Panc1 (cell line): ENCODE results near the gene ZBTB7C.

Source experiments
- POLR2AphosphoS5 ChIP-seq: IDR thresholded peaks from 2 replicates; pipeline ENCODE4 v1.6.1; 2012; ENCODE audit warnings: mild to moderate bottlenecking, low read depth, low read length, moderate library complexity
- SIN3A ChIP-seq: IDR thresholded peaks from 2 replicates; pipeline ENCODE4 v1.6.1; 2012; ENCODE audit warnings: low read depth, mild to moderate bottlenecking, low read length, moderate library complexity, borderline replicate concordance; ENCODE audit not compliant: insufficient read depth
- TCF7L2 ChIP-seq: IDR thresholded peaks from 2 replicates; pipeline ENCODE4 v1.6.1; 2011; ENCODE audit warnings: mild to moderate bottlenecking, low read depth, low read length, inconsistent platforms
- TF ChIP-seq, protein P1 (sequence below): fragments of 450-650 bp; IDR thresholded peaks from 2 replicates; pipeline ENCODE4 v1.5.1; 2017; ENCODE audit warnings: mild to moderate bottlenecking
- TF ChIP-seq, protein P2 (sequence below), 2 experiments: IDR thresholded peaks; 2 replicates each; pipeline ENCODE4 v1.6.1; 2011 to 2012; ENCODE audit warnings: low read depth in 2 of 2, control low read depth in 1 of 2, low read length in 1 of 2, mild to moderate bottlenecking in 1 of 2, moderate library complexity in 1 of 2; ENCODE audit not compliant: insufficient read depth in 1 of 2

DNA sequence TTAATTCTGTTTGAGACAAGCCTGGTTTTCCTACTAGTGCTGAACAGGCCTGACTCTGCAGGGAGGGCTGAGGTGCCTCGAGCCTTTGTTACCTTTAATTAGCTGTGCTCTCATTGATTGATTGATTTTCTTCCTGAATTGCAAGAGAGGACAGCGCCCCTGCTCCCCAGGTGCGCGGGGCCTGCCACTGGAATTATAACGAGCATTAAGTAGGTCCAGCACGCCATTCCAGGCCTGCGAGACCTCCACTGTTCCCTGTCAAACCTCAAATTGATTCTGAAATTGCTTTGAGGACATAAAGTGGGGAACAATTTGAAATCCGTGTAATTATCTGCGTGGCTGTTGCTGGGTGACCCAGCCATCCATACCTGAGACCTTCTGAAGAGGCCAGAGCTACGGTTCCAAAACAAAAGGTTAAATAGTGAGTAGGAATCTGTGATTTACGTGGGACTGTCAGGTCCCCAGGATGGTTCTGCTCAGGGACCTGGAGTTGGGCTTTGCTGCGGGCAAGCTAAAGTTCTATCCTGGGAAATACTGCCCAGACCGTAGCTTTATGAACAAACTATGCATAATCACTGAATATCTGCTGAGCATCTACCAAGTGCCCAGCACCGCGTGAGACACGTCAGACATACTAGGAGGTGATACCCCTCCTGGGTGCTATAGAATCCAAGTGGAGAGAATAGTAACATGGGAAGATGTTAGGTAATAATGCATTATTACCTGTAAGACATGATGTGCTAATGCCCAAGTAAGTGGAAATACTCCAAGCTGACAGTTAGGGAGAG, 104.1 kb downstream of the ZBTB7C start:
- TF ChIP-seq, protein P1, sequence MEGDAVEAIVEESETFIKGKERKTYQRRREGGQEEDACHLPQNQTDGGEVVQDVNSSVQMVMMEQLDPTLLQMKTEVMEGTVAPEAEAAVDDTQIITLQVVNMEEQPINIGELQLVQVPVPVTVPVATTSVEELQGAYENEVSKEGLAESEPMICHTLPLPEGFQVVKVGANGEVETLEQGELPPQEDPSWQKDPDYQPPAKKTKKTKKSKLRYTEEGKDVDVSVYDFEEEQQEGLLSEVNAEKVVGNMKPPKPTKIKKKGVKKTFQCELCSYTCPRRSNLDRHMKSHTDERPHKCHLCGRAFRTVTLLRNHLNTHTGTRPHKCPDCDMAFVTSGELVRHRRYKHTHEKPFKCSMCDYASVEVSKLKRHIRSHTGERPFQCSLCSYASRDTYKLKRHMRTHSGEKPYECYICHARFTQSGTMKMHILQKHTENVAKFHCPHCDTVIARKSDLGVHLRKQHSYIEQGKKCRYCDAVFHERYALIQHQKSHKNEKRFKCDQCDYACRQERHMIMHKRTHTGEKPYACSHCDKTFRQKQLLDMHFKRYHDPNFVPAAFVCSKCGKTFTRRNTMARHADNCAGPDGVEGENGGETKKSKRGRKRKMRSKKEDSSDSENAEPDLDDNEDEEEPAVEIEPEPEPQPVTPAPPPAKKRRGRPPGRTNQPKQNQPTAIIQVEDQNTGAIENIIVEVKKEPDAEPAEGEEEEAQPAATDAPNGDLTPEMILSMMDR: no peak
- TF ChIP-seq POLR2AphosphoS5: no peak
- TF ChIP-seq, protein P2, sequence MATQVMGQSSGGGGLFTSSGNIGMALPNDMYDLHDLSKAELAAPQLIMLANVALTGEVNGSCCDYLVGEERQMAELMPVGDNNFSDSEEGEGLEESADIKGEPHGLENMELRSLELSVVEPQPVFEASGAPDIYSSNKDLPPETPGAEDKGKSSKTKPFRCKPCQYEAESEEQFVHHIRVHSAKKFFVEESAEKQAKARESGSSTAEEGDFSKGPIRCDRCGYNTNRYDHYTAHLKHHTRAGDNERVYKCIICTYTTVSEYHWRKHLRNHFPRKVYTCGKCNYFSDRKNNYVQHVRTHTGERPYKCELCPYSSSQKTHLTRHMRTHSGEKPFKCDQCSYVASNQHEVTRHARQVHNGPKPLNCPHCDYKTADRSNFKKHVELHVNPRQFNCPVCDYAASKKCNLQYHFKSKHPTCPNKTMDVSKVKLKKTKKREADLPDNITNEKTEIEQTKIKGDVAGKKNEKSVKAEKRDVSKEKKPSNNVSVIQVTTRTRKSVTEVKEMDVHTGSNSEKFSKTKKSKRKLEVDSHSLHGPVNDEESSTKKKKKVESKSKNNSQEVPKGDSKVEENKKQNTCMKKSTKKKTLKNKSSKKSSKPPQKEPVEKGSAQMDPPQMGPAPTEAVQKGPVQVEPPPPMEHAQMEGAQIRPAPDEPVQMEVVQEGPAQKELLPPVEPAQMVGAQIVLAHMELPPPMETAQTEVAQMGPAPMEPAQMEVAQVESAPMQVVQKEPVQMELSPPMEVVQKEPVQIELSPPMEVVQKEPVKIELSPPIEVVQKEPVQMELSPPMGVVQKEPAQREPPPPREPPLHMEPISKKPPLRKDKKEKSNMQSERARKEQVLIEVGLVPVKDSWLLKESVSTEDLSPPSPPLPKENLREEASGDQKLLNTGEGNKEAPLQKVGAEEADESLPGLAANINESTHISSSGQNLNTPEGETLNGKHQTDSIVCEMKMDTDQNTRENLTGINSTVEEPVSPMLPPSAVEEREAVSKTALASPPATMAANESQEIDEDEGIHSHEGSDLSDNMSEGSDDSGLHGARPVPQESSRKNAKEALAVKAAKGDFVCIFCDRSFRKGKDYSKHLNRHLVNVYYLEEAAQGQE (IDR thresholded peaks at IDR 0.05; ENCODE audit: insufficient read depth in 1 of 2, low read depth in 2 of 2, low read length in 1 of 2): no peak
- no peak for TF ChIP-seq SIN3A
- no peak for TF ChIP-seq TCF7L2
